Small intestine (tissue), 16 donors: ENCODE results near the gene DDX25. TPM values are rescaled to one million over a fixed set of nuclear protein-coding genes. Genes with fewer than 3 reads are reported as not detected.
"Not testable (repeated sequence)": the region's sequence is repeated elsewhere in the genome, so short reads cannot be mapped to it uniquely, and the experiment has no call there.

Experiments
- DNase-seq, 2 donors: peaks; one replicate each; pipeline versions ENCODE4 v3.0.0 to v3.0.0-alpha.2; 2013
- FAIRE-seq: peaks from 2 replicates; lab custom pipeline; 2012; peaks lifted over from hg19 to GRCh38; lab: Jason Lieb, UNC
- H3K27ac ChIP-seq, 3 donors: one replicate each; pipeline ENCODE4 v1.5.1; 2013; ENCODE audit warnings: low read length in 2 of 3, mild to moderate bottlenecking in 2 of 3, control low read depth in 1 of 3, inconsistent platforms in 1 of 3, low read depth in 1 of 3, moderate library complexity in 1 of 3
- H3K27me3 ChIP-seq, 3 donors: one replicate each; pipeline ENCODE4 v1.6.1; 2013; ENCODE audit warnings: low read length in 3 of 3, inconsistent platforms in 1 of 3; ENCODE audit not compliant: control insufficient read depth in 3 of 3, insufficient read depth in 3 of 3
- H3K36me3 ChIP-seq, 3 donors: one replicate each; pipeline ENCODE4 v1.6.1; 2013; ENCODE audit warnings: low read length in 3 of 3, inconsistent platforms in 1 of 3, low read depth in 1 of 3, mild to moderate bottlenecking in 1 of 3, moderate library complexity in 1 of 3; ENCODE audit not compliant: control insufficient read depth in 3 of 3, insufficient read depth in 2 of 3
- H3K4me1 ChIP-seq, 3 donors: one replicate each; pipeline ENCODE4 v1.6.1; 2013; ENCODE audit warnings: low read length in 2 of 3, inconsistent platforms in 1 of 3, low read depth in 1 of 3, mild to moderate bottlenecking in 1 of 3, moderate library complexity in 1 of 3; ENCODE audit not compliant: control insufficient read depth in 3 of 3, insufficient read depth in 2 of 3
- H3K4me3 ChIP-seq, 3 donors: one replicate each; pipeline ENCODE4 v1.5.1; 2013; ENCODE audit warnings: low read length in 3 of 3, control low read depth in 1 of 3, inconsistent platforms in 1 of 3, low read depth in 1 of 3, mild to moderate bottlenecking in 1 of 3, moderate library complexity in 1 of 3
- H3K9me3 ChIP-seq, 2 donors: one replicate each; pipeline ENCODE4 v1.6.1; 2013; ENCODE audit warnings: low read depth in 1 of 2, low read length in 1 of 2; ENCODE audit not compliant: control insufficient read depth in 2 of 2, insufficient read depth in 1 of 2
- WGBS, 3 donors: extraction: QIAGEN DNeasy Blood & Tissue Kit; methylation state at CpG; one replicate each; pipeline ENCODE4 v1.1.7; 2013; 5-methylcytosine and 5-hydroxymethylcytosine counted together
- long read RNA-seq, 10 donors: transcript quantifications; one replicate each; lab custom pipeline, GENCODE V29; 2026
- polyA plus RNA-seq, 4 donors: library from polyadenylated mRNA; stranded (reverse) in 3 of 4; unstranded in 1 of 4; fragments of 200-250 nt in 3 of 4; fragments of 120-200 nt in 1 of 4; gene quantifications; one replicate each; pipeline versions ENCODE4 v1.2.1 to v1.2.3, GENCODE V29; 2013
- donor health status: healthy with polysubstance abuse.
- donor health status: control.
- donor health status: control.
- donor health status: Bipolar disorder and iron deficiency.
- donor health status: healthy.

The DDX25 gene
- under 1 TPM in 3 of 4 donors, not detected in 1; 0.47 to 0.81 (median 0.63) TPM for polyA plus RNA-seq
- long read RNA-seq, donor 1: 0 reads
- long read RNA-seq, donor 2: 0 reads
- long read RNA-seq, donor 3: 0 reads
- long read RNA-seq, donor 4: 0 reads
- long read RNA-seq, donor 5: 0 reads
- long read RNA-seq, donor 6: 0 reads
- long read RNA-seq, donor 7: 0 reads
- long read RNA-seq, donor 8: 0 reads
- long read RNA-seq, donor 9: 0 reads
- long read RNA-seq, donor 10, full-length matches to known transcripts: 1 of 1 reads
- long read RNA-seq, donor 10, partial matches to known transcripts: 0 of 1 reads
- long read RNA-seq, donor 10, other reads (novel, unspliced or antisense): 0 of 1 reads

GRCh38 chr11:125903711-125904659 is at the start of gene DDX25:
TSS of gene DDX25 (plus strand) at chr11:125904508. CDS start at chr11:125904518, 10 bp downstream.
- 4 to 19% (median 16%) methylated on average over 60 to 81 of the region's 81 CpGs for WGBS, 3 donors
- DNase-seq: peak in 1 of 2 donors; percentile 38

GRCh38 chr11:125857670-125858069 is 46.6 kb upstream of the DDX25 start:
- not testable (repeated sequence) for H3K4me3 ChIP-seq, H3K27ac ChIP-seq, FAIRE-seq, H3K27me3 ChIP-seq, H3K9me3 ChIP-seq, H3K4me1 ChIP-seq, DNase-seq, H3K36me3 ChIP-seq
- 76 to 80% (median 80%) methylated on average over 9 of the region's 9 CpGs for WGBS, 3 donors

More at GRCh38 chr11:125903711-125904659, at the start of gene DDX25:
- Histone ChIP-seq H3K36me3 (peaks cover 2 to 6% (median 2%) of the 10 kb centered on the region in 3 donors), H3K27me3 (peaks cover 2 to 14% (median 7%) of the 10 kb centered on the region in 3 donors), H3K4me3 (peak within 1 kb of the TSS; percentile 4 to 70 (median 21)), H3K27ac (no peak within 1 kb of the TSS), H3K4me1 (peaks cover 8 to 13% (median 11%) of the 10 kb centered on the region in 3 donors), H3K9me3 (peaks cover 2 to 4% of the 10 kb centered on the region in 2 donors)
- no peak for FAIRE-seq

GRCh38 chr11:125862786-125863185 is 41.5 kb upstream of the DDX25 start:
- WGBS, 3 donors: 93 to 96% (median 96%) methylated on average over 7 to 33 of the region's 33 CpGs
- H3K27ac ChIP-seq, H3K4me3 ChIP-seq, H3K27me3 ChIP-seq, H3K36me3 ChIP-seq, H3K9me3 ChIP-seq, FAIRE-seq, DNase-seq, H3K4me1 ChIP-seq: not testable (repeated sequence)

- WGBS, 3 donors: 87 to 93% (median 93%) methylated on average over 4 of the region's 4 CpGs
- FAIRE-seq, H3K27ac ChIP-seq, H3K4me1 ChIP-seq, H3K36me3 ChIP-seq, H3K4me3 ChIP-seq, DNase-seq, H3K27me3 ChIP-seq, H3K9me3 ChIP-seq: not testable (repeated sequence)
These were observed 39.0 kb upstream of the DDX25 start for GRCh38 chr11:125865354-125865753.

- H3K36me3 ChIP-seq: no peaks in the 10 kb centered on the region
- H3K4me3 ChIP-seq: no peak overlapping the region
- H3K9me3 ChIP-seq: peaks cover 0 to 8% of the 10 kb centered on the region in 2 donors
- H3K27me3 ChIP-seq: no peaks in the 10 kb centered on the region
- no peak for FAIRE-seq
- no peak overlapping the region for H3K27ac ChIP-seq
- DNase-seq: no peak
- H3K4me1 ChIP-seq: no peaks in the 10 kb centered on the region
- 62 to 71% (median 69%) methylated on average over 2 of the region's 2 CpGs for WGBS, 3 donors
These were observed 34.8 kb upstream of the DDX25 start for GRCh38 chr11:125869521-125869920.

- H3K36me3 ChIP-seq: no peaks in the 10 kb centered on the region
- peaks cover 0 to 8% of the 10 kb centered on the region in 2 donors for H3K9me3 ChIP-seq
- FAIRE-seq (no peak), DNase-seq (peak; percentile 26 to 31)
- no peaks in the 10 kb centered on the region for H3K4me1 ChIP-seq
- no peak overlapping the region for H3K27ac ChIP-seq
- no peaks in the 10 kb centered on the region for H3K27me3 ChIP-seq
- H3K4me3 ChIP-seq: no peak overlapping the region
- WGBS, 3 donors: 79 to 85% (median 82%) methylated on average over 10 of the region's 10 CpGs
These were observed 32.7 kb upstream of the DDX25 start for GRCh38 chr11:125871391-125872137.

GRCh38 chr11:125872138-125872491 is 32.2 kb upstream of the DDX25 start:
- H3K9me3 ChIP-seq: peaks cover 0 to 8% of the 10 kb centered on the region in 2 donors
- no peak overlapping the region for H3K4me3 ChIP-seq
- no peak for FAIRE-seq
- H3K27ac ChIP-seq: no peak overlapping the region
- no peaks in the 10 kb centered on the region for H3K36me3 ChIP-seq
- H3K27me3 ChIP-seq: no peaks in the 10 kb centered on the region
- H3K4me1 ChIP-seq: no peaks in the 10 kb centered on the region
- DNase-seq: no peak
